Measurements from ENCODE around the gene HPX.
"Not testable (repeated sequence)": the region's sequence is repeated elsewhere in the genome, so short reads cannot be mapped to it uniquely, and the experiment has no call there.

Gene HPX

GRCh38 chr11:6405052-6405667, 35.6 kb downstream of the HPX start:
- peaks cover 69% of the 10 kb centered on the region for H3K4me1 Mint-ChIP-seq
- peaks cover 22% of the 10 kb centered on the region for H3K36me3 Mint-ChIP-seq (ENCODE audit: insufficient read depth)
- H3K27me3 Mint-ChIP-seq: no peaks in the 10 kb centered on the region
- no peak for ATAC-seq (replicated peaks; ENCODE audit: extremely low read depth, poor library complexity, severe bottlenecking)
- H3K9me3 Mint-ChIP-seq: no peaks in the 10 kb centered on the region
- peak overlapping the region; percentile 88 for H3K27ac Mint-ChIP-seq (ENCODE audit: low read depth)
- H3K4me3 Mint-ChIP-seq: peak overlapping the region; percentile 77
- no peak for DNase-seq (ENCODE audit: low spot score in 2 of 2)

GRCh38 chr11:6404342-6405051, 36.3 kb downstream of the HPX start:
- Mint-ChIP-seq H3K4me3 (peak overlapping the region; percentile 77), H3K36me3 (ENCODE audit: insufficient read depth) (peaks cover 18% of the 10 kb centered on the region), H3K9me3 (no peaks in the 10 kb centered on the region), H3K27ac (ENCODE audit: low read depth) (peak overlapping the region; percentile 88), H3K4me1 (peaks cover 75% of the 10 kb centered on the region), H3K27me3 (no peaks in the 10 kb centered on the region)
- ATAC-seq (replicated peaks; ENCODE audit: extremely low read depth, poor library complexity, severe bottlenecking): peak; percentile 45
- DNase-seq (ENCODE audit: low spot score in 2 of 2): no peak

- Mint-ChIP-seq H3K4me1 (peaks cover 81% of the 10 kb centered on the region), H3K27me3 (no peaks in the 10 kb centered on the region), H3K9me3 (no peaks in the 10 kb centered on the region), H3K27ac (ENCODE audit: low read depth) (peak overlapping the region; percentile 88), H3K36me3 (ENCODE audit: insufficient read depth) (peaks cover 17% of the 10 kb centered on the region), H3K4me3 (peak overlapping the region; percentile 77)
- ATAC-seq (replicated peaks; ENCODE audit: extremely low read depth, poor library complexity, severe bottlenecking): no peak
- no peak for DNase-seq (ENCODE audit: low spot score in 2 of 2)
Observed at GRCh38 chr11:6403539-6403938, 37.2 kb downstream of the HPX start.

DNA sequence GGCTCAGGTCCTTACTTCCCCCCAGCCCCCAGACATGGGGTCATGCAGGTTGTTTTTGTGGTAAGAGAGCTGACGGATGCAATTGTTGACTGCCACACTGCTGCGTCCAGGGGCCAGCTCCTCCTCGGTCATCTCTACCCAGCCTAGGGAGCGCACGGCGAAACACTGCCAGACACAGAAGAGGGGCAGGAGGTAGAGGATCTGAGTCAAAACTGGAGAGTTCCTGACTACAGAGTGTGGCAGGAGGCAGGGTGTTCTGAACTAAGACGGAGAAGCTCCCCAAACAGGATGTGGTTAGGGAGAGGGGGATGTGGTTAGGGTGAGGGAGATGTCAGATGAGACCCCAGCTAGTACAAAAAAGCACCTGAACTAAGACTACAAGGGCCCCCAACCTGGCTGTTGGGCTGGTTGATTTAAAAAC, 38.2 kb downstream of the HPX start:
- Mint-ChIP-seq H3K36me3 (ENCODE audit: insufficient read depth) (peaks cover 10% of the 10 kb centered on the region), H3K4me3 (peak overlapping the region; percentile 77), H3K27me3 (no peaks in the 10 kb centered on the region), H3K4me1 (peaks cover 76% of the 10 kb centered on the region), H3K9me3 (no peaks in the 10 kb centered on the region), H3K27ac (ENCODE audit: low read depth) (peak overlapping the region; percentile 88)
- peak; percentile 93 for ATAC-seq (replicated peaks; ENCODE audit: extremely low read depth, poor library complexity, severe bottlenecking)
- peak in 1 of 2 donors; percentile 71 for DNase-seq (ENCODE audit: low spot score in 2 of 2)

GRCh38 chr11:6402061-6402470, 38.7 kb downstream of the HPX start:
- DNase-seq (ENCODE audit: low spot score in 2 of 2) (no peak), ATAC-seq (replicated peaks; ENCODE audit: extremely low read depth, poor library complexity, severe bottlenecking) (peak; percentile 31)
- Mint-ChIP-seq H3K27ac (ENCODE audit: low read depth) (peak overlapping the region; percentile 88), H3K27me3 (no peaks in the 10 kb centered on the region), H3K4me3 (peak overlapping the region; percentile 77), H3K36me3 (ENCODE audit: insufficient read depth) (peaks cover 12% of the 10 kb centered on the region), H3K9me3 (no peaks in the 10 kb centered on the region), H3K4me1 (peaks cover 73% of the 10 kb centered on the region)

GRCh38 chr11:6401464-6401863, 39.3 kb downstream of the HPX start:
- H3K36me3 Mint-ChIP-seq (ENCODE audit: insufficient read depth): peaks cover 12% of the 10 kb centered on the region
- DNase-seq (ENCODE audit: low spot score in 2 of 2) (no peak), ATAC-seq (replicated peaks; ENCODE audit: extremely low read depth, poor library complexity, severe bottlenecking) (no peak)
- no peaks in the 10 kb centered on the region for H3K27me3 Mint-ChIP-seq
- peak overlapping the region; percentile 45 for H3K4me3 Mint-ChIP-seq
- H3K27ac Mint-ChIP-seq (ENCODE audit: low read depth): no peak overlapping the region
- peaks cover 73% of the 10 kb centered on the region for H3K4me1 Mint-ChIP-seq
- H3K9me3 Mint-ChIP-seq: no peaks in the 10 kb centered on the region

GRCh38 chr11:6400431-6401345, 40.1 kb downstream of the HPX start:
- Mint-ChIP-seq H3K4me3 (peak overlapping the region; percentile 45), H3K9me3 (no peaks in the 10 kb centered on the region), H3K36me3 (ENCODE audit: insufficient read depth) (peaks cover 12% of the 10 kb centered on the region), H3K4me1 (peaks cover 72% of the 10 kb centered on the region), H3K27me3 (no peaks in the 10 kb centered on the region), H3K27ac (ENCODE audit: low read depth) (no peak overlapping the region)
- ATAC-seq (replicated peaks; ENCODE audit: extremely low read depth, poor library complexity, severe bottlenecking) (no peak), DNase-seq (ENCODE audit: low spot score in 2 of 2) (no peak)

DNA sequence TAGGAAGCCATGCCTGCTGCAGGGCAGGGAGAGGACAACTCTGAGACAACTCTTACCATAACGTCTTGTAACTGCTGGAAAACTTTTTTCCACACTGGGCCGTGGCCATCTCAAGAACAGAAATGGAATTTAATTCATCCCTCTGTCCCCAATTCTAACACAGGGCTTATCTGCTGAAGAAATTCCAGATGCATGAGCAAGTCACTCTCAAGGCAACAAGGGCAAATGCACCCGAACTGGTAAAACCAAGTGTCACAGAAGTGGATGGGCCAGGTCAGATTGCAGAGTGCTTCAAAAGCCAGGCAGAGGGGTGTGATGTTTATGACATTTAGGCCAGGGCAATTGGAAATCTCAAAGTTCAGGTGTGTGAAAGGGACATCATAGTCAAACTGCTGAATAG, 43.2 kb downstream of the HPX start:
- peaks cover 14% of the 10 kb centered on the region for H3K36me3 Mint-ChIP-seq (ENCODE audit: insufficient read depth)
- DNase-seq (ENCODE audit: low spot score in 2 of 2) (no peak), ATAC-seq (replicated peaks; ENCODE audit: extremely low read depth, poor library complexity, severe bottlenecking) (no peak)
- no peaks in the 10 kb centered on the region for H3K9me3 Mint-ChIP-seq
- H3K4me1 Mint-ChIP-seq: peaks cover 59% of the 10 kb centered on the region
- H3K27ac Mint-ChIP-seq (ENCODE audit: low read depth): peak overlapping the region; percentile 5
- no peak overlapping the region for H3K4me3 Mint-ChIP-seq
- no peaks in the 10 kb centered on the region for H3K27me3 Mint-ChIP-seq

DNA sequence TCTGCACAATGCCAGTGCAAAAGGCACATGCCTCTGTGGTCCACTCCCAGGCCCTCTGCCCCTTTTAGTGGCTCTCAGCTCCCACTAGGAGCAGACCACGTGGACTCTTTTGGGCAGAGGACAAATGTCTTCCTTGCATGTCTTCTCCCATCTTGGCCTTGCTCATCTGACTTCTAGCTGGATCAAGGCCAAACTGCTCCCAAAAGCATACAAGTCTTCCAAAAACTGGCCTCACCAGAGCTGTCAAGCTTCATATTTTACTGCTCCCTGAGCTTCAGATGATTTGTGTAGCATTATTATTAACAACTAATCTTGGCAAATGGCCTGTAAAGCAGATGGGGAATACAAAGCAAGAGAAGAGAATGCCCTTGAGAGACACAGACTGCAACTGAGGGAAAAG, 43.6 kb downstream of the HPX start:
- Mint-ChIP-seq H3K27me3 (no peaks in the 10 kb centered on the region), H3K27ac (ENCODE audit: low read depth) (no peak overlapping the region), H3K4me1 (peaks cover 56% of the 10 kb centered on the region), H3K36me3 (ENCODE audit: insufficient read depth) (peaks cover 11% of the 10 kb centered on the region), H3K9me3 (no peaks in the 10 kb centered on the region), H3K4me3 (no peak overlapping the region)
- ATAC-seq (replicated peaks; ENCODE audit: extremely low read depth, poor library complexity, severe bottlenecking) (no peak), DNase-seq (ENCODE audit: low spot score in 2 of 2) (no peak)

- H3K27ac Mint-ChIP-seq (ENCODE audit: low read depth): no peak overlapping the region
- H3K4me3 Mint-ChIP-seq: no peak overlapping the region
- H3K9me3 Mint-ChIP-seq: no peaks in the 10 kb centered on the region
- ATAC-seq (replicated peaks; ENCODE audit: extremely low read depth, poor library complexity, severe bottlenecking): no peak
- no peak for DNase-seq (ENCODE audit: low spot score in 2 of 2)
- peaks cover 11% of the 10 kb centered on the region for H3K36me3 Mint-ChIP-seq (ENCODE audit: insufficient read depth)
- H3K4me1 Mint-ChIP-seq: peaks cover 51% of the 10 kb centered on the region
- no peaks in the 10 kb centered on the region for H3K27me3 Mint-ChIP-seq
Observed at GRCh38 chr11:6395470-6396060, 45.2 kb downstream of the HPX start.

DNA sequence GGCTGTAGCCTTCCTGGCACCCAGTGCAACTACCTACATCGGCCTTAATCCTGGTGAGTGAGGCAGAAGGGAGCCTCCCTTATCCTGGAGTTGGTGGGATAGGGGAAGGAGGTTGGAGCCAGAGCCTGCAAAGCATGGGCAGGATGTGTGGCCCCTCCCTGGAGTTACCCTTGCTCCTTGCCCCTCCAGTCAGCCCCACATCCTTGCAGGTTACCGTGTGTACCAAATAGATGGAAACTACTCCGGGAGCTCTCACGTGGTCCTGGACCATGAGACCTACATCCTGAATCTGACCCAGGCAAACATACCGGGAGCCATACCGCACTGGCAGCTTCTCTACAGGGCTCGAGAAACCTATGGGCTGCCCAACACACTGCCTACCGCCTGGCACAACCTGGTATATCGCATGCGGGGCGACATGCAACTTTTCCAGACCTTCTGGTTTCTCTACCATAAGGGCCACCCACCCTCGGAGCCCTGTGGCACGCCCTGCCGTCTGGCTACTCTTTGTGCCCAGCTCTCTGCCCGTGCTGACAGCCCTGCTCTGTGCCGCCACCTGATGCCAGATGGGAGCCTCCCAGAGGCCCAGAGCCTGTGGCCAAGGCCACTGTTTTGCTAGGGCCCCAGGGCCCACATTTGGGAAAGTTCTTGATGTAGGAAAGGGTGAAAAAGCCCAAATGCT, 46.7 kb downstream of the HPX start:
- Mint-ChIP-seq H3K4me3 (peak overlapping the region; percentile 55), H3K27ac (ENCODE audit: low read depth) (no peak overlapping the region), H3K9me3 (no peaks in the 10 kb centered on the region), H3K36me3 (ENCODE audit: insufficient read depth) (peaks cover 17% of the 10 kb centered on the region), H3K4me1 (peaks cover 52% of the 10 kb centered on the region), H3K27me3 (no peaks in the 10 kb centered on the region)
- no peak for DNase-seq (ENCODE audit: low spot score in 2 of 2)
- no peak for ATAC-seq (replicated peaks; ENCODE audit: extremely low read depth, poor library complexity, severe bottlenecking)

DNA sequence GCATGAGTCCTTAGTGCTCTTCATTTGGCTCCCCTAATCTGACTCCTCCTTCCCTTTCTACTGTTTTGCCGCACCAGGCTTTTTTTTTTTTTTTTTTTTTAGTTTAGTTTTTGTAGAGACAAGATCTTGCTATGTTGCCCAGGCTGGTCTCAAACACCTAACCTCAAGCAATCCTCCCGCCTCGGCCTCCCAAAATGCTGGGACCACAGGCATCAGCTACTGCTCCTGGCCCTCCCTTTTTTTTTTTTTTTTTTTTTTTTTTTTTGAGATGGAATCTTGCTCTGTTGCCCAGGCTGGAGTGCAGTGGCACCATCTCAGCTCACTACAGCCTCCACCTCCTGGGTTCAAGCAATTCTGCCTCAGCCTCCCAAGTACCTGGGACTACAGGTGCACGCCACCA, 48.5 kb downstream of the HPX start:
- DNase-seq (ENCODE audit: low spot score in 2 of 2); H3K9me3 Mint-ChIP-seq; ATAC-seq (replicated peaks; ENCODE audit: extremely low read depth, poor library complexity, severe bottlenecking); H3K27me3 Mint-ChIP-seq: not testable (repeated sequence)
- peaks cover 51% of the 10 kb centered on the region for H3K4me1 Mint-ChIP-seq
- H3K4me3 Mint-ChIP-seq: peak overlapping the region; percentile 87
- H3K36me3 Mint-ChIP-seq (ENCODE audit: insufficient read depth): peaks cover 18% of the 10 kb centered on the region
- H3K27ac Mint-ChIP-seq (ENCODE audit: low read depth): peak overlapping the region; percentile 77
